ENCODE results near the gene RTN4IP1.

RTN4IP1 gene, protein sequence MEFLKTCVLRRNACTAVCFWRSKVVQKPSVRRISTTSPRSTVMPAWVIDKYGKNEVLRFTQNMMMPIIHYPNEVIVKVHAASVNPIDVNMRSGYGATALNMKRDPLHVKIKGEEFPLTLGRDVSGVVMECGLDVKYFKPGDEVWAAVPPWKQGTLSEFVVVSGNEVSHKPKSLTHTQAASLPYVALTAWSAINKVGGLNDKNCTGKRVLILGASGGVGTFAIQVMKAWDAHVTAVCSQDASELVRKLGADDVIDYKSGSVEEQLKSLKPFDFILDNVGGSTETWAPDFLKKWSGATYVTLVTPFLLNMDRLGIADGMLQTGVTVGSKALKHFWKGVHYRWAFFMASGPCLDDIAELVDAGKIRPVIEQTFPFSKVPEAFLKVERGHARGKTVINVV

DNA sequence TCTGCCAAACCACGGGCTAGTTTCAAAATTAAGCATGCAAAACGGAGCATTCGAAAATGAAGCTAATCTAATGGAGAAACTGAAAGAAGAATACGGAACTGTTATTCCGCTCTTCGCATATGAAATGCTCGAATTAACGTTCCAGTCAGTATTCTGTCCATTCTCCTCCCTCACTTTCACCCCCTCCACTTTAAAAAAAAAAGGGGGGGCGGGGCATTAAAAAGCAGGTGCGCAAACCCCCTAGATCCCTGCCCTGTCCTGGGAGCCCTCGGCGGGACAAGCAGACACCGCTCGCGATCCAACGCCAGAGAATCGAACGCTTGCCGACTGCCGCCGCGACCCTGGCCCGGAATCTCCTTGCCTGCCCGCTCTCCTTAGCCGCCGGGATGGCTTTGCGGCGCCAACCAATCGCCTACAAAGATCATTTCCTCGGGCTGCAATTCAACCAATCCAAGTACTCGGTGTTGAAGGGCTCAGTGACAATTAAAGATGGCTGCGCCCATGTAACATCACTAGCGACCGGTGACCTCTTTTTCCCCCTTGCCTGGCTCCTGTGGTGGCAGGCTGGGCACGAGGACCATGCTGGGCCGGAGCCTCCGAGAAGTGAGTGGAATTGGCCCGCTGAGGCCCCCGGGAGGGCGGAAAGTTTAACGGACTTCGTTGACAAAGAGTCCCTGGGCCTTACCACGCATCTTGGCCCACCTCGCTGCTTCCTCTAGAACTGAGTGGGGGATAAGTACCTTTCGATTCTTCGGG lies at the start of gene RTN4IP1, which contains the start of gene QRSL1:
Gene RTN4IP1 (minus strand): TSS at position 396 of the 756 bp plus-strand sequence. CDS start 477 bp downstream, outside the sequence.
Gene QRSL1 (plus strand): TSS at position 476 of the 756 bp plus-strand sequence. CDS start 104 bp downstream, at position 580.
- H3K4me3 ChIP-seq (ENCODE audit: low read depth, low read length) = peak within 1 kb of the TSS; percentile 96
- DNase-seq (ENCODE audit: low read depth, low spot score) = peak; percentile 63
- POLR2A ChIA-PET = interaction anchor here (0.7 kb wide), 1 partner anchor 8 kb away, joined by 3 read pairs; no protein-coding TSS in a partner anchor
- CTCF ChIA-PET = interaction anchor here (1.6 to 1.7 kb wide), 2 partner anchors 12 to 63 kb away, joined by 4 read pairs; no protein-coding TSS in a partner anchor
- TF ChIP-seq, protein P1, sequence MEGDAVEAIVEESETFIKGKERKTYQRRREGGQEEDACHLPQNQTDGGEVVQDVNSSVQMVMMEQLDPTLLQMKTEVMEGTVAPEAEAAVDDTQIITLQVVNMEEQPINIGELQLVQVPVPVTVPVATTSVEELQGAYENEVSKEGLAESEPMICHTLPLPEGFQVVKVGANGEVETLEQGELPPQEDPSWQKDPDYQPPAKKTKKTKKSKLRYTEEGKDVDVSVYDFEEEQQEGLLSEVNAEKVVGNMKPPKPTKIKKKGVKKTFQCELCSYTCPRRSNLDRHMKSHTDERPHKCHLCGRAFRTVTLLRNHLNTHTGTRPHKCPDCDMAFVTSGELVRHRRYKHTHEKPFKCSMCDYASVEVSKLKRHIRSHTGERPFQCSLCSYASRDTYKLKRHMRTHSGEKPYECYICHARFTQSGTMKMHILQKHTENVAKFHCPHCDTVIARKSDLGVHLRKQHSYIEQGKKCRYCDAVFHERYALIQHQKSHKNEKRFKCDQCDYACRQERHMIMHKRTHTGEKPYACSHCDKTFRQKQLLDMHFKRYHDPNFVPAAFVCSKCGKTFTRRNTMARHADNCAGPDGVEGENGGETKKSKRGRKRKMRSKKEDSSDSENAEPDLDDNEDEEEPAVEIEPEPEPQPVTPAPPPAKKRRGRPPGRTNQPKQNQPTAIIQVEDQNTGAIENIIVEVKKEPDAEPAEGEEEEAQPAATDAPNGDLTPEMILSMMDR (IDR thresholded peaks at IDR 0.05; ENCODE audit: insufficient read depth, low read length, missing control alignments) = no peak

DNA sequence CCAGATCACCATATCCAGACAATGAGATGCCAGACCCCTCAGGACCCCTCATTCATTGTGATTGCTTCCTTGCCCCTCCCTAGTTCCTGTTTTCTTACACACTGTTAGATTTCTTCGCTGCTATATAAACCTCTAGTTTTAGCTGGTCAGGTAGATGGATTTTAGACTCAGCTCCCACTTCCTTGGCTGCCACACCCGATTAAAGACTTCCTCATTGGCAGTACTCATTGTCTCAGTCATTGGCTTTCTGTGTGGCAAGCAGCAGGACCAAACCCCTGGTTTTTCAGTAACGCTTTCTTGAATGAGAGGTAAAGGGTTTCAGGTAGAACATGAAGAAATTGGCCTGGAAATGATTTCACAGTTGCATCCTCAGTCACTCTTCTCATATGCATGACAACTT lies 48.0 kb upstream of the RTN4IP1 start:
- ChIA-PET POLR2A (interaction anchor here (0.5 kb wide), 1 partner anchor 96 kb away, joined by 3 read pairs; no protein-coding TSS in a partner anchor), CTCF (no interaction called here)
- TF ChIP-seq, protein P1 (IDR thresholded peaks at IDR 0.05; ENCODE audit: insufficient read depth, low read length, missing control alignments) = no peak
- no peak for DNase-seq (ENCODE audit: low read depth, low spot score)
- H3K4me3 ChIP-seq (ENCODE audit: low read depth, low read length) = no peak overlapping the region

DNA sequence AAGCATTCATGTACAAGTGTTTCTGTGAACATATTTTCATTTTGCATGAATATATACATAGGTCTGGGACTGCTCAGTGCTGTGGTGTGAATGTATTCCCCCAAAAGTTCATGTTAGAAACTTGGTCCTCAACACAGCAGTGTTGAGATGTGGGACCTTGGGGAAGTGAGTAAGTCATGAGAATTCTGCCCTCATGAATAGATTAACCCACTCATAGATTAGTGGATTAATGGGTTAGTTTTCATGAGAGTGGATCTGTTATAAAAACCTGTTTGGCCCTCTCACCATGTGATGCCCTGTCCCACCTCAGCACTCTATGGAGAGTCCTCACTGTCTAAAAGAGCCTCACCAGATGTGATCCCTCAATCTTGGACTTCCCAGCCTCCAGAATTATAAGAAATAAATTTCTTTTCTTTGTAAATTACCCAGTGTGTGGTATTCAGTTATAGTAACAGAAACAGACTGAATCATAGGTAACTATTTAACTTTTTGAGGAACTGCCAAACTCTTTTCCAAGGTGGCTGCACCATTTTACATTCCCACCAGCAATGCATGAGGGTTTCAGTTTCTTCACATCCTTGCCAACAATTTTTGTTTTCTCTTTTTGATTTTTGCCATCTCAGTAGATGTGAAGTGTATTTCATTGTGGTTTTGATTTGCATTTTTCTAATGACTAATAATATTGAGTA lies 45.4 kb upstream of the RTN4IP1 start:
- H3K4me3 ChIP-seq (ENCODE audit: low read depth, low read length) = no peak overlapping the region
- DNase-seq (ENCODE audit: low read depth, low spot score) = no peak
- TF ChIP-seq, protein P1 (IDR thresholded peaks at IDR 0.05; ENCODE audit: insufficient read depth, low read length, missing control alignments) = no peak
- ChIA-PET POLR2A (no interaction called here), CTCF (no interaction called here)

DNA sequence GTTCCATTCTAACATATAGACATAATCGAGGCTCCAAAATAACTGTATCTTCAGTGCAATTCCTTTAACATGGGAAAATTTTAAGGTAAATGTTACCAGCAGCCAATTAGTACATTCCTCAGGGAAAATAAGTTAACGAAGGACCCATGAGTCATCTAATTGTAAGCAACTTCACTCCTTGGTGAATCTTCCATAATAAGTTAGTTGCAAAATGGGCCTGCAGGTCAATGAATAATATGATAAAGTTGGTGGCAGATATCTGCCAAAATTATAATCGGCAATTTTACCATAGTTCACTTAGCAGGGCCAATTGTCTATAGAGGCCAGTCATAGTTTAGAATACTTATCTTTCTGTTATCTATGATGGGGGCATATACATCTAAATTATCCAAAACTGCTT lies 42.4 kb upstream of the RTN4IP1 start:
- ChIA-PET CTCF (no interaction called here), POLR2A (no interaction called here)
- TF ChIP-seq, protein P1 (IDR thresholded peaks at IDR 0.05; ENCODE audit: insufficient read depth, low read length, missing control alignments) = no peak
- no peak overlapping the region for H3K4me3 ChIP-seq (ENCODE audit: low read depth, low read length)
- no peak for DNase-seq (ENCODE audit: low read depth, low spot score)

DNA sequence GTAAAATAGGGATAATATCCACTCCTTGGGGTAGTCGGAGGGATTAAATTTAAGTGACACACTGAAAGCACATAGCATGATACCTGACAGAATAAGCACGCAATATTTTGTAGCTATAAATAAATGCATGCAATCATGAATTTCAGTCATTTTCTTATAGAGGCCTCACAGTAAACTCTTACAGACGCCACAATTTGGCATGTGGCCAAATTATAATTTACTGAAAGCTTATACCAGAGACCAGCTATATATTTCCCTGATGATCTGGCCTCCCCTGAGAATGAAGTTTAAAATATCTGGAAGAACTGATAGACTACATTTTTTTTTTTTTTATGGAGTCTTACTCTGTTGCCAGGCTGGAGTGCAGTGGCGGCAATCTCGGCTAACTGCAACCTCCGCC lies 40.9 kb upstream of the RTN4IP1 start:
- ChIA-PET CTCF (interaction anchor here (2.1 kb wide), 1 partner anchor 309 kb away, joined by 8 read pairs; no protein-coding TSS in a partner anchor), POLR2A (no interaction called here)
- TF ChIP-seq, protein P1 (IDR thresholded peaks at IDR 0.05; ENCODE audit: insufficient read depth, low read length, missing control alignments) = no peak
- DNase-seq (ENCODE audit: low read depth, low spot score) = no peak
- no peak overlapping the region for H3K4me3 ChIP-seq (ENCODE audit: low read depth, low read length)

All from AG04449 (cell line).